IPS DF 6.9 (cell line): ENCODE data around the gene SLC30A1.
"Not testable (repeated sequence)": the region's sequence is repeated elsewhere in the genome, so short reads cannot be mapped to it uniquely, and the experiment has no call there.

ENCODE experiments used
- DNase-seq: peaks from one replicate; pipeline ENCODE4 v3.0.0-alpha.2; 2013; ENCODE audit warnings: low read depth, low spot score
- H3K27ac ChIP-seq: one replicate; pipeline ENCODE4 v1.5.1; 2013; ENCODE audit warnings: low read length, control low read depth
- H3K27me3 ChIP-seq: 2 replicates; pipeline ENCODE4 v1.6.1; 2013; ENCODE audit warnings: mild to moderate bottlenecking, low read length; ENCODE audit not compliant: control insufficient read depth, insufficient read depth
- H3K36me3 ChIP-seq: 2 replicates; pipeline ENCODE4 v1.6.1; 2013; ENCODE audit warnings: low read length; ENCODE audit not compliant: control insufficient read depth, insufficient read depth
- H3K4me1 ChIP-seq: 2 replicates; pipeline ENCODE4 v1.6.1; 2013; ENCODE audit warnings: low read length; ENCODE audit not compliant: control insufficient read depth, insufficient read depth
- H3K4me3 ChIP-seq: 2 replicates; pipeline ENCODE4 v1.5.1; 2013; ENCODE audit warnings: mild to moderate bottlenecking, low read length
- H3K9me3 ChIP-seq: 2 replicates; pipeline ENCODE4 v1.6.1; 2013; ENCODE audit warnings: low read length, inconsistent platforms; ENCODE audit not compliant: control insufficient read depth, insufficient read depth
- WGBS: extraction: QIAGEN DNeasy Blood & Tissue Kit; methylation state at CpG from one replicate; pipeline ENCODE4 v1.1.7; 2013; ENCODE audit warnings: mixed read lengths, missing lambda C conversion rate; ENCODE audit not compliant: insufficient read length, insufficient coverage; 5-methylcytosine and 5-hydroxymethylcytosine counted together

Gene SLC30A1

DNA sequence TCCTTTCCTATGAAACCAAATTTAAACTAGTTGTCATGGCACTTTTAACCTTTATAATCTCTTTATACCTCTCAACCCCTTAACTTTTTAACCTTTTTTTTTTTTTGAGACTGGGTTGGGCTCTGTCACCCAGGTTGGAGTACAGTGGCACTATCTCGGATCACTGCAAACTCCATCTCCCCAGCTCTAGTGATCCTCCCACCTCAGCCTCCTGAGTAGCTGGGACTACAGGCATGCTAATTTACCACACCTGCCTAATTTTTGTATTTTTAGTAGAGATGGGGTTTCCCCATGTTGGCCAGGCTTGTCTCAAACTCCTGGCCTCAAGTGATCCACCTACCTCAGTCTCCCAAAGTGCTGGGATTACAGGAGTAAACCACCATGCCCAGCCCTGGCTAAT is 8.6 kb downstream of the SLC30A1 start:
- not testable (repeated sequence) for H3K27me3 ChIP-seq, H3K36me3 ChIP-seq, H3K4me1 ChIP-seq, H3K4me3 ChIP-seq, H3K27ac ChIP-seq, DNase-seq, H3K9me3 ChIP-seq
- WGBS = no CpG with 5 or more reads among the region's 1 CpG

DNA sequence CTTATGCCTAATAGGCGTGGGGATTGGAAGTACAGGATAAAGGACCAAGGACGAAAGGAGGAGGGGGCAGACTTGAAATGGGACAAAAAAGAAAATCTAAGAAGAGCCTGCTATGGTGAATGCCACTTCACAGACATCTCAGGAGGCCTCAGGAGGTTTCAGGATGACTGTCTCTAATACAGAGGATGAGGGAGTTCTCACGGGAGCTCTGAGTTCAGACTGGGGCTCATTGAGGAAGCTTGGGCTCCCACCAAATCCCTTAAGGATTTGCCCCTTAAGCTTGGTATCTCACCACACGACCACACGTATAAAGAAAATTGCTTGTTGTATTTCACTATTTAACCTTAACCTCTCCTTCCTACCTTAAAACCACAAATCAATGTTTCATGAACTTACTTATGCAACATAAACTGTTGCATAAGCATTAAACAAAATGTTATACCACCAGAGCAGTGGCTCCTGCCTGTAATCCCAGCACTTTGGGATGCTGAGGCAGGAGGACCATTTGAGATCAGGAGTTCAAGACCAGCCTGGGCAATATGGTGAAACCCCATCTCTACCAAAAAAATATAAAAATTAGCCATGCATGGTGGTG is 12.4 kb downstream of the SLC30A1 start:
- H3K27me3 ChIP-seq = no peaks in the 10 kb centered on the region
- H3K36me3 ChIP-seq = no peaks in the 10 kb centered on the region
- 100% methylated on average over 2 of the region's 5 CpGs for WGBS
- no peaks in the 10 kb centered on the region for H3K9me3 ChIP-seq
- H3K4me1 ChIP-seq = no peaks in the 10 kb centered on the region
- H3K4me3 ChIP-seq = no peak overlapping the region
- no peak overlapping the region for H3K27ac ChIP-seq
- no peak for DNase-seq

DNA sequence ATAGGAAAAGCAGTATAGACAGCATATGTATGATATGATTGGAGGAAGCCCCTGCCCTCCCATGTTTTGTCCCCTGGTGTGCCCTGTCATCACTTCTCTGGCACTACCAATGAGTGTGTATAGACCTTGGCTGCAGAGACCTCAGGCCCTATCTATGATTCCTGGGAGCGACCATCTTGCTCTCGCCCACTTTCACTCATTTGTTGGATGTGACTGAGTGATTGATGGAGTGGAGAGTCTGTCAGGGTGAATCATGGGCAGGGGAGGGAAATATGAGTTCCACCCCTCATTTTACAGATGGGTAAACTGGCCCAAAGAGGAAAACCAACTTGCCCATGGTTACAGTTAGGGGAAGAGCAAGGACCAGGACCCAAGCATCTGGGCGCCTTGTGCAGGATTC is 14.9 kb downstream of the SLC30A1 start:
- no peaks in the 10 kb centered on the region for H3K27me3 ChIP-seq
- no peaks in the 10 kb centered on the region for H3K9me3 ChIP-seq
- no peak overlapping the region for H3K4me3 ChIP-seq
- DNase-seq = no peak
- no CpG with 5 or more reads among the region's 3 CpGs for WGBS
- no peaks in the 10 kb centered on the region for H3K4me1 ChIP-seq
- H3K36me3 ChIP-seq = no peaks in the 10 kb centered on the region
- no peak overlapping the region for H3K27ac ChIP-seq

DNA sequence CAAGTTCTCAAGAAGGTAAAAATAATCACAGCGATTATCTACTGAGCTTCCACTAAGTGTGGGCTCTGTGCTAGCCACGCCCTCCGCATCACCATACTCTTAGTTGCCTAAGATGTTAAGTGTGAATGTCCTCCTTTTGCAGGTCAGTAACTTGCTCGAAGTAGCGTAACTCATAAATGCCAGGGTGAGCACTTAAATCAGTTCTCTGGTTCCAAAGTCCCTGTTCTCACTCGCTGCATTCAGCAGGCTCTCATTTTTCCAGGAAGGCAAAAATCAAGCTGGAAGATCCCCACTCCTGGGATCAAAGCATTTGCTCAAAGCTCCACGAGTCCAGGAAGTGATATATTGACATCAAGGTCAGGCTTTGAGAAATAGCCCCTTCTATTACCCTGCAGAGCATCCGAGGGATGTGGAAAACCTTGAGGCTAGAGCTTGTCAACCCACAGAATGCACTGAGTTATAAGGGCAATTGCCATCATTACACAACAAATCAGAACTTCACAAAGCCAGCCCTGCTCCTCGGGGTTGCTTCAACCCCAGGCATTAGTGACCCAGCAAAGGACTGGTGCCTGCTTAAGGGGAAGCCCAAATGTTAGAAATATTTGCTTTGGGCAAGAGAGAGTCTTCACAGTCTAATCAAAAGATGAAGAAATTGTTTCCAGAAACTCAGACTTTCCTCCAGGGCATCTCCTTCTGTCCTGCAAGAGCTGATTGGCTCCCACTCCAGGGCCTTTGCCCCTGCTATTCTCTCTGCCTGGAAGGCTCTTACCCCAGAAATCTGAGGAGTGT is 19.5 kb downstream of the SLC30A1 start:
- Histone ChIP-seq H3K4me3 (no peak overlapping the region), H3K9me3 (no peaks in the 10 kb centered on the region), H3K36me3 (no peaks in the 10 kb centered on the region), H3K27ac (no peak overlapping the region), H3K4me1 (no peaks in the 10 kb centered on the region), H3K27me3 (no peaks in the 10 kb centered on the region)
- DNase-seq = no peak
- no CpG with 5 or more reads among the region's 9 CpGs for WGBS

DNA sequence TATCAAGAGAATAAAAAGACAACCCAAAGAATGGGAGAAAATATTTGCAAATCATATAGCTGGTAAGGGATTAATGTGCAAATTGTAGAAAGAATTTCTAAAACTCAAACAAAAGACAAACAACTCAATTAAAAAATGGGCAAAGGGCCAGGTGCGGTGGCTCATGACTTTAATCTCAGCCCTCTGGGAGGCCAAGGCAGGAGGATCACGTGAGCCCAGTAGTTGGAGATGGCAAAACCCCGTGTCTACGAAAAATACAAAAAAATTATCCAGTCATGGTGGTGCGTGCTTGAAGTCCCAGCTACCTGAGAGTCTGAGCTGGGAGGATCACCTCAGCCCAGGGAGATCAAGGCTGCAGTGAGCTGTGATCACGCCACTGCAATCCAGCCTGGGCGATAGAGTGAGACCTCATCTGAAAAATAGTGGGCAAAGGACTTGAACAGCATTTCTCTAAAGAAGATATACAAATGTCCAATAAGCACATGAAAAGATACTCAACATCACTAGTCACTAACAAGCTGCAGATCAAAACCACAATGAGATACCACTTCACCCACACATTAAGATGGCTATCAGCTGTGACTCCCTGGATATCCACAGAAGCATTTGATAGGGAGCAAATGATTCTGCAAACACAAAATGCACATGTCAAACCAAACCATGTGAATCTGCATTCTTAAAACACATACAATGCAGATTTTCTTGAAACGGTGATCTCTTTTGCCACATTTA is 20.9 kb downstream of the SLC30A1 start:
- Histone ChIP-seq H3K4me3 (no peak overlapping the region), H3K36me3 (no peaks in the 10 kb centered on the region), H3K27me3 (no peaks in the 10 kb centered on the region), H3K9me3 (no peaks in the 10 kb centered on the region), H3K4me1 (no peaks in the 10 kb centered on the region), H3K27ac (no peak overlapping the region)
- WGBS = no CpG with 5 or more reads among the region's 8 CpGs
- no peak for DNase-seq

DNA sequence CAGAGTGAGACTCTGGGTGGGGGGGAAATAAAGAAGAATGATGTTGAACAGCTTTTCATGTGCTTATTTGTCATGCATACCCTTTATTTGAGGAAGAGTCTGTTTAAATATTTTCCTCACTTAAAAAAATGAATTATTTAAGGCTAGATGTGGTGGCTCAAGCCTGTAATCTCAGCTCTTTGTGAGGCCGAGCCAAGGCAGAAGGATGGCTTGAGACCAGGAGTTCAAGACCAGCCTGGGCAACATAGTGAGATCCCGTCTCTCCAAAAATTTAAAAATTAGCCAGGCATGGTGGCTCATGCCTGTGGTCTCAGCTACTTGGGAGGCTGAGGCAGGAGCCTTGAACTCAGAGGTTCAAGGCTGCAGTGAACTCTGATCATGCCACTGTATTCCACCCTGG is 25.4 kb downstream of the SLC30A1 start:
- Histone ChIP-seq H3K27ac (no peak overlapping the region), H3K9me3 (no peaks in the 10 kb centered on the region), H3K36me3 (no peaks in the 10 kb centered on the region), H3K27me3 (no peaks in the 10 kb centered on the region), H3K4me3 (no peak overlapping the region), H3K4me1 (0 out of 2 replicates have a peak, but pooled peaks cover 2% of the 10 kb centered on the region)
- no peak for DNase-seq
- no CpG with 5 or more reads among the region's 2 CpGs for WGBS

DNA sequence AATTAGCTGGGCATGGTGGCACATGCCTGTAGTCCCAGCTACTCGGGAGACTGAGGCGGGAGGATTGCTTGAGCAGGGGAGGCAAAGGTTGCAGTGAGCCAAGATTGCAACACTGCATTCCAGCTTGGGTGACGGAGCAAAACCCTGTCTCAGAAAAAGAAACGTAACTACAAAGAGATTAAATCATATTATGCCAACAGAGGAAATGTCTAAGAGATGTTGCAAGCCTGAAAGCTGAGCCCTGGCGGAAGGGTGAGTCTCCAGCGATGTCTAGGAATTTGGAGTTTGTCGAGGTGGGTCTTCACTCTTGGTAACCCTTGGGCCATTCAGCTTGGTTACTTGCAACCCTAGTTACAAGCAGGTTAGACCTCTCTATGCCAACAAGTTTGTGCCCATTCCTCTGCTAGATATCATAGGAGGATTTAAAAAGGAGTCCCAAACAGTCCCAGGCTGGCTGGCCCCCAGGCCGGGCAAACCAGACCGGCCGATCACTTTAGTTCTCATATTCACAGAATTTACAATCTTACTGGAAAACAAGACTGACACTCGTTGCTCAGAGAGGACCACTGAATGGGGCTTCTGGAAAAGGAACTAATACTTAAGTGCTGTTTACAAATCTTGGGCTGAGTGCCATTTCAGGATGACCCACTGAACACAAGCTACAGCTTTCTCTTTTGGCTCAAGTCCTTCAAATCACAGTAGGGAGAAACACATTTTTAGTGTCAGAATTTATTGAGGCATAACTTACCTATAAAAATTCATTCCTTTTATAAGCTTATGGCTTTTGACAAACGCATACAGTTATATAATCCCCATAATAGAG is 27.1 kb downstream of the SLC30A1 start:
- WGBS = no CpG with 5 or more reads among the region's 12 CpGs

DNA sequence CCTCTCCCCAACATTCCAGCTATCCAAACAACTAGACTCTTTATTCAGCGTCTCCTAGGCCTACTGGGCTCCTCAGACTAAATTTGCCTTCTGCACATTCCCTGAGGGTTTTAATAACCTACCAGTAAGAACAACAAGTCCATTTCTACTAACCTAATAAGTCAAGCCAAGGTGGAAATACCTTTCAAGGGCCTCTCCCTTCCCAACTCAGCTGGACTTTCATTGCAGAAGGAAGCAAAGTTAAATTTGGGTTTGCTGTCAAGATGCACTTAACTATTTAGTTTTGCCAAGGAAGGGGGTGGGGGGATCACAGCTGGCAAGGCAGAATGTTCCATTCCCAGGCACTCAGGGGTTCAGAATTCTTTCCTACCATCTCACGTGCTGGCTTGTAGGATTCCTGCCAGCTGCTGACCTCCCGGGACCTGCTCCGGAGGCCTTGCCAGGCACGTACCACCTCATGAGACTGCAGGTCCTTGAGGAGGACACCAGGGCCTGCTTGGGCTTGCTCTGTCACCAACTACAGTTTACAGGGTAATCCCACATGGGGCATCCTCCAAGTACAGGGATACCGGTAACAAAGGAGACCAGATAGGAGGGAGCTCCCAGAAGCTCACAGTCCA is 29.8 kb downstream of the SLC30A1 start:
- no peaks in the 10 kb centered on the region for H3K36me3 ChIP-seq
- H3K9me3 ChIP-seq = no peaks in the 10 kb centered on the region
- DNase-seq = no peak
- H3K27me3 ChIP-seq = no peaks in the 10 kb centered on the region
- 0 out of 2 replicates have a peak, but pooled peaks cover 2% of the 10 kb centered on the region for H3K4me1 ChIP-seq
- WGBS = no CpG with 5 or more reads among the region's 6 CpGs
- no peak overlapping the region for H3K4me3 ChIP-seq
- H3K27ac ChIP-seq = no peak overlapping the region

More for the DNA sequence above, 27.1 kb downstream of the SLC30A1 start:
- H3K36me3 ChIP-seq = no peaks in the 10 kb centered on the region
- no peaks in the 10 kb centered on the region for H3K27me3 ChIP-seq
- no peaks in the 10 kb centered on the region for H3K9me3 ChIP-seq
- DNase-seq = no peak
- H3K4me3 ChIP-seq = no peak overlapping the region
- 0 out of 2 replicates have a peak, but pooled peaks cover 2% of the 10 kb centered on the region for H3K4me1 ChIP-seq
- H3K27ac ChIP-seq = no peak overlapping the region

DNA sequence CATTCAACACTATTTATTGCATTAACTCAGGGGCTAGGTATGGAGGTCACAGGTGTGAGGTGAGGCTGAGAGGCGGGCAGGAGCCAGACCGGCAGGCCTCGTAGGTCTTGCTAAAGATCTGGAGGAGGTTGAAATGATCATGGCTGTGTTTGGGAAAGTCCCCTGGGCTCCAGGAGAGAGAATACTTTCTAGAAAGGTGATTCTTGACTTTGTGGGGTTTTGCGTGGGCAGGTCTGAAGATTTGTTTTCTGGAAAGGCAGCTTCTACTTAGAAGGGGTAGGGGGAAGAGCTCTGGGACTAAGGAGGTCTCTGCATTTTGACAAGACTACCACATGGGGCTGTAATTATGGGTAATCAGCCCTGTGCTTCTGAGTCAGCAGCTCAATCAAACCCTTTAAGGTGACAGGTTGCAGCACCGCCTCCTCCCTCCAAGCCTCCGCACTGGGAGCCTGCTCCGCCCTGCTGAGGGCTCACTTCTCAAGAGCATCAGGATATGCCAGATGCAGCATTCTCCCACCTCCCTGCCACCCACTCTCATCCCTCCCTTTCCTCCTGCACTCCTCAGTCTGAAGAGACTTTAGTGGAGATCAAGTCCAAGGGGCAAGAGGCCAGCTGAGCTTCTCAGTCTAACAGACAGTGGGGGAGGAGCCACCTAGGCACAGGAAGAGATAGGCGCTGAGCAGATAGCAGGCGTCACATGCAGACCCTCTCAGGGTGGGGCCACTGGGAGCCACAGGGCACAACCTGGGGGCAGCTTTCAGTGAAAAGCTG is 30.5 kb downstream of the SLC30A1 start:
- H3K9me3 ChIP-seq = no peaks in the 10 kb centered on the region
- DNase-seq = no peak
- no peak overlapping the region for H3K27ac ChIP-seq
- no peak overlapping the region for H3K4me3 ChIP-seq
- no peaks in the 10 kb centered on the region for H3K36me3 ChIP-seq
- no CpG with 5 or more reads among the region's 9 CpGs for WGBS
- no peaks in the 10 kb centered on the region for H3K27me3 ChIP-seq
- 0 out of 2 replicates have a peak, but pooled peaks cover 2% of the 10 kb centered on the region for H3K4me1 ChIP-seq
